ENCODE measurements around the gene LRRC14B.

Gene LRRC14B

DNA sequence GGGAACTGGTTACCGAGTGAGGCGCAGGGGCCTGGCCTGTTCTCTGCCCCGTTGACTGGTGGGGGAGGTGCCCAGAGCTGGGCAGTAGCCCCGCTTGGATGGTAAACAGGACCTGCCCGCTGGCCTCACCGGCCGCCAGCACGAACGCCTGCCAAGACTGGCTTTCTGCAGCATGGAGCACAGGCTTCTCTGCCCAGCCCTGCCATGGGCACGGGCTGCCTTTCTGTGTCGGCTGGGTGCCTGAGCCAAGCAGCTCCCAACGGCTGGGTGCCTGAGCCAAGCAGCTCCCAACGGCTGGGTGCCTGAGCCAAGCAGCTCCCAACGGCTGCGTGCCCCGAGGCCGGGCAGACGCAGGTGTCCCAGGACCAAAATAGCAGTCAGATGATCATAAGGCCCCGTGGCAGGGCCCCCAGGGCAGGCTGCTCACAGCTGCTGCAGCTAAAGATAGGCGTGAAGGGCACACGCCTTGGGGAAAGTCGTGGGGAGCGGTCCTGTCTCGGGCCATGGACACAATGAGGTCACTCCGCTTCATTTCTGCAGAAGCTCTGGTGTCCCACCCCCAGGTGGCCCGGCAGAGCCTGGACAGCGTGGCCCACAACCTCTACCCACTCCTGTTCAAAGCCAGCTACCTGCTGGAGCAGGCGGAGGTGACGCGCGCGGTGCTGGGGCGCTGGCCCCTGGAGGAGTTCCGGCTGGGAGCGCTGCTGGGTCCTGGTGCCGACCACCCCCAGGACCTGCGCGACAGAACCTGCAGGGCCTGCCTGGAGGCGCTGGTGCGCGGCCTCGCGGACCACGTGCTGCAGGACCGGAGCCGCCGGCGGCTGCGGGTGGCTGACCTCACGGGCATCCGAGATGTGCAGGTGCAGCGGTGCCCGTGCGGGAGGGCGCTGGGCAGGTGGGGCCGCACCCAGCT lies at the start of gene LRRC14B:
Gene LRRC14B, plus strand, starts transcription at position 460 of the 913 bp plus-strand sequence. Its CDS starts 44 bp downstream, at position 504.
- TF ChIP-seq CTCF (conservative IDR thresholded peaks at IDR 0.05; ENCODE audit: low read depth, low read length), result no peak
- no peak for DNase-seq (ENCODE audit: low read depth)
- no peak within 1 kb of the TSS for H3K4me3 ChIP-seq (ENCODE audit: low read depth, low read length)

GRCh38 chr5:141761-142160 lies 49.5 kb upstream of the LRRC14B start:
- DNase-seq (ENCODE audit: low read depth), result no peak
- TF ChIP-seq CTCF (conservative IDR thresholded peaks at IDR 0.05; ENCODE audit: low read depth, low read length), result no peak
- no peak overlapping the region for H3K4me3 ChIP-seq (ENCODE audit: low read depth, low read length)

GRCh38 chr5:142246-142810 lies 49.0 kb upstream of the LRRC14B start:
- no peak for TF ChIP-seq CTCF (conservative IDR thresholded peaks at IDR 0.05; ENCODE audit: low read depth, low read length)
- H3K4me3 ChIP-seq (ENCODE audit: low read depth, low read length), result no peak overlapping the region
- no peak for DNase-seq (ENCODE audit: low read depth)

DNA sequence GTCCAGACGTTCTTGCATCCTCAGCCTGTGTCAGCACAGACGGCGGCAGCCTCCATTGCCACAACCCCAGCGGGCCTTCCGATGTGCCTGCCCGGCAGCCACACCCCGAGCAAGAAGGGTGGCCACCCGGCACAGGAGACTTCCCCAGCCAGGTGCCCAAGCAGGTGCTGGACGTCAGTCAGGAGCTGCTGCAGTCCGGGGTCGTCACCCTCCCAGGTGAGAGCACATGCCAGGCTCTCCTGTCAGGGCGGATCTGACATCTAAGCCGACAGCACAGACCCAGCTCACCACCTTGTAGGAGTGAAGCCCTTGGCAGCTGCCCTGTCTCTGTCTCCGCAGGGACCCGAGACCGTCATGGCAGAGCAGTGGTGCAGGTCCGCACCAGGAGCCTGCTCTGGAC lies 48.3 kb upstream of the LRRC14B start:
- no peak overlapping the region for H3K4me3 ChIP-seq (ENCODE audit: low read depth, low read length)
- TF ChIP-seq CTCF (conservative IDR thresholded peaks at IDR 0.05; ENCODE audit: low read depth, low read length), result no peak
- no peak for DNase-seq (ENCODE audit: low read depth)

- DNase-seq (ENCODE audit: low read depth), result no peak
- H3K4me3 ChIP-seq (ENCODE audit: low read depth, low read length), result no peak overlapping the region
- TF ChIP-seq CTCF (conservative IDR thresholded peaks at IDR 0.05; ENCODE audit: low read depth, low read length), result no peak
Measured at GRCh38 chr5:144941-145340, 46.4 kb upstream of the LRRC14B start.

DNA sequence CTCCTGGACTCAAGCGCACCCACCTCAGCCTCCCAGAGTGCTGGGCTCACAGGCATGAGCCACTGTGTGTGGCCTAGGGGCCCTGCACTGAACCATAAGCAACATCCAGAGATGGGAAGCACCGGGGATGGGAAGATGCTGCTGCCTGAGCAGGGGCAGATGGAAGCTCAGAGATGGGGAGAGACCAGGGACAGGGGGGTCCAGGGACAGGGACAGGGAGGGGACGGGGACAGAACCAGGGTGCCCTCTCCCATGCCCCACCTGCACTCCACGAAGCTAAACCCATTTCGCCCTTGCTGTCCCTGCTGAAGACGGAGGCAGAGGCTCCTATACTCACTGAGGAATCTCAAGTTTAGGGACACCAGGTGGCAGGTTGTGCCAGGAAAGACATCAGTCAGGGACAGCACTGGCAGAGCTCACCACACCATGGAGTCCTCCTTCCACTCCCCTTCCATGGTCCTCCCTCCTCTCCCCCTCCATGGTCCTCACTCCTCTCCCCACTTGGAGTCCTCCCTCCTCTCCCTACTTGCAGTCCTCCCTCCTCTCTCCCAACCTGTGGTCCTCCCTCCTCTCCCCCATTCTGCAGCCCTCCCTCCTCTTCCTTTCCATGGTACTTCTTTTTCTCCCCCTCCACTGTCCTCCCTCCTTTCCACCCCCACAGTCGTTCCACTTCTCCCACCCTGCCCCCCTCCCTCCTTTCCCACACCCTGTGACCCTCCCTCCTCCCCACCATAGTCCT lies 45.5 kb upstream of the LRRC14B start:
- H3K4me3 ChIP-seq (ENCODE audit: low read depth, low read length), result no peak overlapping the region
- no peak for DNase-seq (ENCODE audit: low read depth)
- no peak for TF ChIP-seq CTCF (conservative IDR thresholded peaks at IDR 0.05; ENCODE audit: low read depth, low read length)
